DOHH2 (cell line): ENCODE results near the gene NUDT16L1.

Experiments
- H3F3A ChIP-seq: fragments of 200-600 bp; sonication (generic), shearing (Covaris generic); 2 replicates; pipeline ENCODE4 v1.6.0; 2016; ENCODE audit warnings: antibody characterized with exemption, mild to moderate bottlenecking; ENCODE audit not compliant: control insufficient read depth, insufficient read depth
- H3K27ac ChIP-seq: fragments of 200-600 bp; sonication (generic); 2 replicates; pipeline ENCODE4 v1.5.1; 2014; ENCODE audit warnings: low read depth, mild to moderate bottlenecking, low read length, moderate library complexity
- H3K27me3 ChIP-seq: fragments of 200-600 bp; sonication (generic); 2 replicates; pipeline ENCODE4 v1.6.1; 2014; ENCODE audit warnings: mild to moderate bottlenecking, low read length, mixed read lengths; ENCODE audit not compliant: control insufficient read depth
- H3K36me3 ChIP-seq: fragments of 200-600 bp; sonication (generic); 2 replicates; pipeline ENCODE4 v1.6.1; 2014; ENCODE audit warnings: mild to moderate bottlenecking, low read length, moderate library complexity, mixed read lengths; ENCODE audit not compliant: control insufficient read depth
- H3K4me1 ChIP-seq: fragments of 200-600 bp; sonication (generic); 2 replicates; pipeline ENCODE4 v1.6.1; 2014; ENCODE audit warnings: mild to moderate bottlenecking, low read length, mixed read lengths; ENCODE audit not compliant: control insufficient read depth
- H3K4me2 ChIP-seq: fragments of 200-600 bp; sonication (generic); 2 replicates; pipeline ENCODE4 v1.6.0; 2014; ENCODE audit warnings: mild to moderate bottlenecking, low read length, moderate library complexity
- H3K4me3 ChIP-seq: fragments of 200-600 bp; sonication (generic); 2 replicates; pipeline ENCODE4 v1.5.1; 2014; ENCODE audit warnings: mild to moderate bottlenecking, low read length, mixed read lengths
- H3K79me2 ChIP-seq: fragments of 200-600 bp; sonication (generic); 2 replicates; pipeline ENCODE4 v1.6.1; 2014; ENCODE audit warnings: mild to moderate bottlenecking, low read length, mixed read lengths; ENCODE audit not compliant: control insufficient read depth
- H3K9me2 ChIP-seq: fragments of 200-600 bp; sonication (generic); replicated peaks from 2 replicates; pipeline ENCODE4 v1.6.1; 2014; ENCODE audit warnings: mild to moderate bottlenecking, low read length, mixed read lengths; ENCODE audit not compliant: control insufficient read depth
- H3K9me3 ChIP-seq: fragments of 200-600 bp; sonication (generic); 2 replicates; pipeline ENCODE4 v1.6.1; 2014; ENCODE audit warnings: antibody characterized with exemption, low read length, mixed read lengths; ENCODE audit not compliant: control insufficient read depth, insufficient read depth
- H4K20me1 ChIP-seq: fragments of 200-600 bp; sonication (generic); 2 replicates; pipeline ENCODE4 v1.6.0; 2014; ENCODE audit warnings: low read depth, mild to moderate bottlenecking, antibody characterized with exemption, low read length, moderate library complexity; ENCODE audit not compliant: control insufficient read depth, insufficient read depth
- EZH2phosphoT487 ChIP-seq: fragments of 200-600 bp; sonication (generic); IDR thresholded peaks from 2 replicates; pipeline ENCODE4 v1.6.1; 2017; ENCODE audit warnings: borderline replicate concordance, mild to moderate bottlenecking, antibody characterized with exemption, low read length, moderate library complexity, mixed read lengths
- TF ChIP-seq, protein P1 (sequence below): fragments of 200-600 bp; sonication (generic); IDR thresholded peaks from one replicate; pipeline ENCODE4 v1.5.1; 2014; ENCODE audit warnings: antibody characterized with exemption, mild to moderate bottlenecking, low read depth, low read length; ENCODE audit not compliant: poor library complexity, severe bottlenecking

The NUDT16L1 gene

DNA sequence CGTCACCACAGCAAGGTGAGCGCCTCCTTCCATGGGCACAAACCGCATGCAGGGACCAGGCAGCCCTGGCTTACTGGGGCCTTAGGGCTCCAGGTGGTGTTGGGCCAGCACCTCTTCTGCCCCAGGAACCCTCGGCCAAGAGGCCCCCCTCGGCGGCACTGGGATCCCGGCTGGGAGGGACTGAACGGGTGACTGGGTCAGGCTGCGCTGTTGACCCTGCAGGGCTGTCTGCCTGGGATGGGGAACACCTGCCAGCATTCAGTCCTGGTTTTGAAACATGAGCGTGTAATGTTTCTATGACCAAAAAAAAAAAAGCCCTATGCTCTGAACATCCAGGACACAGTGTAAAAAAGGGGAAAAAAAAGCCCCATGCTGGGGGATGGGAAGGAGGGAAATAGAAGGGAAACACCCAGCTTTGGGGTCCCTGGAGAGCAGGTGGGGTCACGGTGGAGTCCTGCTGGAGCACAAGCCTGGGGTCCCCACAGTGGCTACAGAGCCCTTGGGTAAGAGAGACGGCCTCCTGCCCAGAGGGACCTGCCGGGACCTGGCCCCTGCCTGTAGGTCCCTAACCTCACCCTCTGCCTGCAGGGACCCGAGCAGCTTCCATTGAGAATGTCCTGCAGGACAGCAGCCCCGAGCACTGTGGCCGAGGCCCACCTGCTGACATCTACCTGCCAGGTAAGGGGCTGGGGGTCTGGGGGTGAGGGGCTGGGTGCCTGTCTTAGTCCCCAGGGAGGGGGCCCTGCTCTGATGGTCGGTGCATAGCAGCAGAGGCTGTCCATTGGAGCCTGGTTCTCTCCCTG lies 9.9 kb upstream of the NUDT16L1 start:
- Histone ChIP-seq H3F3A (no peaks in the 10 kb centered on the region), H3K9me3 (no peaks in the 10 kb centered on the region), H3K79me2 (no peaks in the 10 kb centered on the region), H3K27ac (no peak overlapping the region), H3K9me2 (no peaks in the 10 kb centered on the region), H3K4me2 (no peak overlapping the region), H3K27me3 (no peaks in the 10 kb centered on the region), H3K4me3 (no peak overlapping the region), H3K36me3 (no peaks in the 10 kb centered on the region), H3K4me1 (no peaks in the 10 kb centered on the region), H4K20me1 (no peaks in the 10 kb centered on the region)
- TF ChIP-seq, protein P1, sequence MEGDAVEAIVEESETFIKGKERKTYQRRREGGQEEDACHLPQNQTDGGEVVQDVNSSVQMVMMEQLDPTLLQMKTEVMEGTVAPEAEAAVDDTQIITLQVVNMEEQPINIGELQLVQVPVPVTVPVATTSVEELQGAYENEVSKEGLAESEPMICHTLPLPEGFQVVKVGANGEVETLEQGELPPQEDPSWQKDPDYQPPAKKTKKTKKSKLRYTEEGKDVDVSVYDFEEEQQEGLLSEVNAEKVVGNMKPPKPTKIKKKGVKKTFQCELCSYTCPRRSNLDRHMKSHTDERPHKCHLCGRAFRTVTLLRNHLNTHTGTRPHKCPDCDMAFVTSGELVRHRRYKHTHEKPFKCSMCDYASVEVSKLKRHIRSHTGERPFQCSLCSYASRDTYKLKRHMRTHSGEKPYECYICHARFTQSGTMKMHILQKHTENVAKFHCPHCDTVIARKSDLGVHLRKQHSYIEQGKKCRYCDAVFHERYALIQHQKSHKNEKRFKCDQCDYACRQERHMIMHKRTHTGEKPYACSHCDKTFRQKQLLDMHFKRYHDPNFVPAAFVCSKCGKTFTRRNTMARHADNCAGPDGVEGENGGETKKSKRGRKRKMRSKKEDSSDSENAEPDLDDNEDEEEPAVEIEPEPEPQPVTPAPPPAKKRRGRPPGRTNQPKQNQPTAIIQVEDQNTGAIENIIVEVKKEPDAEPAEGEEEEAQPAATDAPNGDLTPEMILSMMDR = no peak

DNA sequence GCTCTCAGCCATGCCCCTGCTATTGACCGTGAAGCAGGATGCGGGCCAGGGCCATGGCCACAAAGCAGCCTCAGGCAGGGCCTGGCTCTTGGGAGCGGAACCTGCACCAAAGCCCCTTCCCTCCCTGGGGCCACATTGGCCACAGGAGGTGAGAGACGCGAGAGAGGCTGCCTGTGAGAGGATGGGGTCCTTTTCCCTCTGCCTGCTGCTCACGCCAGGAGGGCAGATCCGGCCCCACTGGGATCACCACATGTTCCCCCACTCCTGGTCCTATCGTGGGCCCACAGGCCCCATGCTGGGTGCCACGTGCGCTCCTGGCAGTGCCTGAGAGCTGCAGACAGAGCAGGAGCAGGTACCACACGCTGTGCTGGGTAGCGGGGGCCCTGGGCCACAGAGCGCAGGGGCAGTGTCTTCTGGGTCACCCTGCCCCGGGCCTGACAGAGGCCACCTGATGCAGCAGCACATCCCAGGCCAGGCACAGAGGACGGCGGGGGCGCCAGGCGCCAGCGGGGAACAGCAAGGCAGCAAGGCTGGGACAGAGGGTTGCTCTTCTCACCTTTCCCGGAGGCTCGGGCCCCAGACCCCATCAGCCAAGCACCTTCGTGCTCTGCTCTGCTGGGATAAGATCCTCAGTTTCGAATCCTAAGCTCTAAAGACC lies 9.2 kb upstream of the NUDT16L1 start:
- TF ChIP-seq EZH2phosphoT487 = no peak
- TF ChIP-seq, protein P1 = no peak
- Histone ChIP-seq H4K20me1 (no peaks in the 10 kb centered on the region), H3K4me2 (no peak overlapping the region), H3K4me1 (no peaks in the 10 kb centered on the region), H3K9me3 (no peaks in the 10 kb centered on the region), H3K4me3 (no peak overlapping the region), H3K36me3 (no peaks in the 10 kb centered on the region), H3K27ac (no peak overlapping the region), H3F3A (no peaks in the 10 kb centered on the region), H3K9me2 (no peaks in the 10 kb centered on the region), H3K27me3 (no peaks in the 10 kb centered on the region), H3K79me2 (no peaks in the 10 kb centered on the region)

DNA sequence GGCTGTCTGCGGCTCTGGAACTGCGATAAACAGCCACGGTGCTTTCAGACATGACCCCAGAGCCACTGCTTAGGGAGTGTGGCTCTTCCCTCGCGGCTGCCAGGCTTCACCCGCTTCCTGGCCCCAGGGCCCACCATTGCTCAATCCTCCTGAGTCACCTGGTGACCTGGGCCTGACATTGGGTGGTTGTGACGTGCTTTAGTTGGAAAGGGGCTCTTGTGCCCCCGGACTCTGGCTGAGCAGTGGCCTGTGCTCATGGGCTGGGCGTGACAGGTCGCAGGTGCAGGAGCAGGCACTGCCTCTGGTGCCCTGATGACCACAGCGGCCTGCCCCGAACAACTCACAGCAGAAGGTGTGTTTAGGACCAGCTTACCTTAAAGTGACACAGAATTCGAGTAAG lies 8.6 kb upstream of the NUDT16L1 start:
- H3K79me2 ChIP-seq = no peaks in the 10 kb centered on the region
- H3K27me3 ChIP-seq = no peaks in the 10 kb centered on the region
- H3K4me3 ChIP-seq = no peak overlapping the region
- no peak overlapping the region for H3K4me2 ChIP-seq
- TF ChIP-seq, protein P1 = no peak
- no peak for TF ChIP-seq EZH2phosphoT487
- H3K36me3 ChIP-seq = no peaks in the 10 kb centered on the region
- no peaks in the 10 kb centered on the region for H3K9me2 ChIP-seq
- H3F3A ChIP-seq = no peaks in the 10 kb centered on the region
- H4K20me1 ChIP-seq = no peaks in the 10 kb centered on the region
- no peaks in the 10 kb centered on the region for H3K4me1 ChIP-seq
- H3K9me3 ChIP-seq = no peaks in the 10 kb centered on the region
- no peak overlapping the region for H3K27ac ChIP-seq
